GM21367 (cell line): Measurements from ENCODE around the gene SIRPB1.
"Not testable (repeated sequence)": the region's sequence is repeated elsewhere in the genome, so short reads cannot be mapped to it uniquely, and the experiment has no call there.

ENCODE experiments used
- ATAC-seq: cut with Tn5 transposase; IDR thresholded peaks from one replicate; pipeline ENCODE4 v1.9.1; 2021; ENCODE audit not compliant: unreplicated experiment

Gene SIRPB1

GRCh38 chr20:1619861-1620444 lies at the start of gene SIRPB1:
SIRPB1 (minus strand) TSS chr20:1620009; CDS start chr20:1619944, 65 bp downstream.
- no peak for ATAC-seq

- ATAC-seq, result no peak
These were observed 49.5 kb upstream of the SIRPB1 start for GRCh38 chr20:1669304-1669703.

- no peak for ATAC-seq
These were observed 47.8 kb upstream of the SIRPB1 start for GRCh38 chr20:1667502-1668085.

- ATAC-seq, result no peak
These were observed 47.0 kb upstream of the SIRPB1 start for GRCh38 chr20:1666802-1667201.

- no peak for ATAC-seq
These were observed 45.5 kb upstream of the SIRPB1 start for GRCh38 chr20:1665345-1665744.

- no peak for ATAC-seq
These were observed 45.1 kb upstream of the SIRPB1 start for GRCh38 chr20:1664911-1665310.

- ATAC-seq, result no peak
These were observed 44.1 kb upstream of the SIRPB1 start for GRCh38 chr20:1663917-1664316.

GRCh38 chr20:1661542-1662299 lies 41.9 kb upstream of the SIRPB1 start:
- ATAC-seq, result no peak

GRCh38 chr20:1660246-1660645 lies 40.4 kb upstream of the SIRPB1 start:
- ATAC-seq, result no peak

GRCh38 chr20:1657556-1658334 lies 37.9 kb upstream of the SIRPB1 start, which contains the start of gene SIRPG:
SIRPG (minus strand) TSS chr20:1657779; CDS start chr20:1657714, 65 bp downstream.
- ATAC-seq, result no peak

- ATAC-seq, result no peak
These were observed 37.0 kb upstream of the SIRPB1 start for GRCh38 chr20:1656844-1657243.

- ATAC-seq, result no peak
These were observed 35.2 kb upstream of the SIRPB1 start for GRCh38 chr20:1654996-1655395.

- no peak for ATAC-seq
These were observed 33.2 kb upstream of the SIRPB1 start for GRCh38 chr20:1652960-1653359.

GRCh38 chr20:1652104-1652503 lies 32.3 kb upstream of the SIRPB1 start:
- no peak for ATAC-seq

- ATAC-seq, result no peak
These were observed 31.7 kb upstream of the SIRPB1 start for GRCh38 chr20:1651268-1652058.

- ATAC-seq, result no peak
These were observed 28.3 kb upstream of the SIRPB1 start for GRCh38 chr20:1648101-1648500.

- no peak for ATAC-seq
These were observed 27.2 kb upstream of the SIRPB1 start for GRCh38 chr20:1646975-1647431.

- ATAC-seq, result no peak
These were observed 24.5 kb upstream of the SIRPB1 start for GRCh38 chr20:1644101-1644962.

GRCh38 chr20:1638643-1639042 lies 18.8 kb upstream of the SIRPB1 start:
- not testable (repeated sequence) for ATAC-seq

- ATAC-seq, result no peak
These were observed 17.9 kb upstream of the SIRPB1 start for GRCh38 chr20:1637755-1638154.
